Vagina (tissue), 2 donors: ENCODE measurements around the gene NTRK3. TPM values are rescaled to one million over a fixed set of nuclear protein-coding genes. Genes with fewer than 3 reads are reported as not detected.

Experiments
- DNase-seq, 2 donors: peaks; one replicate each; pipeline ENCODE4 v3.0.0-alpha.2; 2017; ENCODE audit errors: extremely low spot score in 2 of 2
- H3K27ac ChIP-seq: fragments of 200-600 bp; sonication (generic); one replicate; pipeline ENCODE4 v1.5.1; 2019
- H3K27me3 ChIP-seq: fragments of 200-600 bp; sonication (generic); one replicate; pipeline ENCODE4 v1.5.1; 2019
- H3K36me3 ChIP-seq, 2 donors: fragments of 200-600 bp; sonication (generic); one replicate each; pipeline ENCODE4 v1.5.1; 2017 to 2019
- H3K4me1 ChIP-seq: fragments of 200-600 bp; sonication (generic); one replicate; pipeline ENCODE4 v1.5.1; 2019
- H3K4me3 ChIP-seq, 2 donors: fragments of 200-600 bp; sonication (generic); 1 replicate in 1 of 2; 2 replicates in 1 of 2; pipeline ENCODE4 v1.5.1; 2016 to 2019
- H3K9me3 ChIP-seq: fragments of 200-600 bp; sonication (generic); one replicate; pipeline ENCODE4 v1.5.1; 2019
- CTCF ChIP-seq, 3 experiments: fragments of 450-650 bp in 2 of 3; fragments of 200-600 bp in 1 of 3; sonication (generic) in 1 of 3; IDR thresholded peaks; one replicate each; pipeline ENCODE4 v1.5.1; 2017 to 2019; ENCODE audit warnings: antibody characterized with exemption in 3 of 3, mild to moderate bottlenecking in 2 of 3, moderate library complexity in 2 of 3
- POLR2A ChIP-seq, 2 donors: fragments of 450-650 bp; IDR thresholded peaks; one replicate each; pipeline ENCODE4 v1.6.1; 2017; ENCODE audit warnings: antibody characterized with exemption in 2 of 2, mild to moderate bottlenecking in 2 of 2, moderate library complexity in 2 of 2
- POLR2AphosphoS5 ChIP-seq, 2 donors: sonication (generic); formaldehyde crosslinking; IDR thresholded peaks; one replicate each; pipeline ENCODE4 v1.9.0; 2017; ENCODE audit warnings: antibody characterized with exemption in 2 of 2, mild to moderate bottlenecking in 2 of 2, low read depth in 1 of 2; ENCODE audit not compliant: insufficient read depth in 1 of 2
- intact Hi-C: fragments of 100-400 bp; cut with DNase I; formaldehyde crosslinking; loops from one replicate; pipeline ENCODE4 v1.15.1; 2023
- total RNA-seq: library from RNA; depleted of rRNA; stranded (reverse); fragments of >200 nt; gene quantifications from one replicate; pipeline ENCODE4 v1.2.3, GENCODE V29; 2016

The NTRK3 gene
- total RNA-seq, 1 donor from 2014 or later, result 4.9 TPM

GRCh38 chr15:87931584-87931983 is 325.0 kb downstream of the NTRK3 start:
- TF ChIP-seq CTCF (IDR thresholded peaks at IDR 0.05), result no peak
- no peak for TF ChIP-seq POLR2A (IDR thresholded peaks at IDR 0.05)
- TF ChIP-seq POLR2AphosphoS5 (IDR thresholded peaks at IDR 0.05; ENCODE audit: insufficient read depth in 1 of 2, low read depth in 1 of 2), result no peak
- H3K36me3 ChIP-seq, result no peaks in the 10 kb centered on the region
- intact Hi-C loops, result no loop called here
- no peak overlapping the region for H3K27ac ChIP-seq
- H3K9me3 ChIP-seq, result no peaks in the 10 kb centered on the region
- no peaks in the 10 kb centered on the region for H3K4me1 ChIP-seq
- no peaks in the 10 kb centered on the region for H3K27me3 ChIP-seq
- no peak overlapping the region for H3K4me3 ChIP-seq
- DNase-seq, result no peak

- DNase-seq, result no peak
- H3K9me3 ChIP-seq, result no peaks in the 10 kb centered on the region
- H3K36me3 ChIP-seq, result no peaks in the 10 kb centered on the region
- intact Hi-C loops, result no loop called here
- H3K27me3 ChIP-seq, result no peaks in the 10 kb centered on the region
- TF ChIP-seq POLR2A (IDR thresholded peaks at IDR 0.05) (no peak), POLR2AphosphoS5 (IDR thresholded peaks at IDR 0.05; ENCODE audit: insufficient read depth in 1 of 2, low read depth in 1 of 2) (no peak), CTCF (IDR thresholded peaks at IDR 0.05) (no peak)
- no peak overlapping the region for H3K4me3 ChIP-seq
- H3K4me1 ChIP-seq, result no peaks in the 10 kb centered on the region
- no peak overlapping the region for H3K27ac ChIP-seq
Measured at GRCh38 chr15:87930457-87930856, 326.1 kb downstream of the NTRK3 start.

DNA sequence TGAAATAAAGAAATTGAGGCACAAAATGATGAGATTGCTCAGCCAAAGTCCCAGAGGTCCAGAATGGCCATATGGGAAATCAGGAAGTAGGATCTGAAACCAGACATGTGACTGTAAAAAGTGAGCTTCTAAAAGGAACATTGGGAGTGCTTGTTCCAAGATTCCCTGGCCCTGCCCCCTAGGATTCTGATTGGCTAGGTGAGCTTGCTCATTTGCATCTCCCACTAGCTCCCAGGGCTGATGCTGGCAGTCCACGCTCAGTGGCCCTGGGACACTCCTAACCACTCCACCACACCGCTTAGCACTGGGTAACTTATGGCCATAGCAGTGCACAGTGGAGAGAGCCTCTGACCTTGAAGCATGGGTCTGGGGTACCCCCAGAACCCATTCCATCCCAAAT is 326.7 kb downstream of the NTRK3 start:
- Histone ChIP-seq H3K27me3 (no peaks in the 10 kb centered on the region), H3K9me3 (no peaks in the 10 kb centered on the region), H3K36me3 (no peaks in the 10 kb centered on the region), H3K4me3 (no peak overlapping the region), H3K27ac (no peak overlapping the region), H3K4me1 (no peaks in the 10 kb centered on the region)
- TF ChIP-seq CTCF (IDR thresholded peaks at IDR 0.05) (no peak), POLR2AphosphoS5 (IDR thresholded peaks at IDR 0.05; ENCODE audit: insufficient read depth in 1 of 2, low read depth in 1 of 2) (no peak), POLR2A (IDR thresholded peaks at IDR 0.05) (no peak)
- intact Hi-C loops, result no loop called here
- no peak for DNase-seq

- intact Hi-C loops, result no loop called here
- Histone ChIP-seq H3K4me3 (no peak overlapping the region), H3K4me1 (no peaks in the 10 kb centered on the region), H3K9me3 (no peaks in the 10 kb centered on the region), H3K36me3 (no peaks in the 10 kb centered on the region), H3K27ac (no peak overlapping the region), H3K27me3 (no peaks in the 10 kb centered on the region)
- no peak for DNase-seq
- no peak for TF ChIP-seq CTCF (IDR thresholded peaks at IDR 0.05)
- TF ChIP-seq POLR2A (IDR thresholded peaks at IDR 0.05), result no peak
- no peak for TF ChIP-seq POLR2AphosphoS5 (IDR thresholded peaks at IDR 0.05; ENCODE audit: insufficient read depth in 1 of 2, low read depth in 1 of 2)
Measured at GRCh38 chr15:87924433-87924832, 332.1 kb downstream of the NTRK3 start.

DNA sequence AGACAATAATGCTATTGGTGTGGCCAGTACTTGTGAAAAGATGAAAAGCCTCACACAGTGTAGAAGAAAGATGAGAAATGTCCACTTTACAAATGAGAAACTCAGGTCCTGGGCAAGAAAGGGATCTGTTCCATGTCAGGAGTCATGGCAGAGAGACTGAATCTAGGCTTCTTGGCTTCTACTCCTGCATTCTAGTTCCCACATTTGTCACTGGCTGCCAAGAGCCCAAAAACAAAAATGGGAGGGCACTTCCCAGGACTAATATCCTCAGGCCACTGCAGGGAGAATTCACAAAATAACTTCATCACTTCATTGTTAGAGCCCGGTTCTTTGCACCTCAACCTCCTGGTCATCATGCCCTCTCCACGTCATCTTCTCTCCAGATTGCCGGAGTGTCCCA is 337.5 kb downstream of the NTRK3 start:
- Histone ChIP-seq H3K4me1 (no peaks in the 10 kb centered on the region), H3K27ac (no peak overlapping the region), H3K36me3 (no peaks in the 10 kb centered on the region), H3K27me3 (no peaks in the 10 kb centered on the region), H3K9me3 (no peaks in the 10 kb centered on the region), H3K4me3 (no peak overlapping the region)
- TF ChIP-seq POLR2A (IDR thresholded peaks at IDR 0.05), result no peak
- no peak for TF ChIP-seq CTCF (IDR thresholded peaks at IDR 0.05)
- TF ChIP-seq POLR2AphosphoS5 (IDR thresholded peaks at IDR 0.05; ENCODE audit: insufficient read depth in 1 of 2, low read depth in 1 of 2), result no peak
- no peak for DNase-seq
- intact Hi-C loops, result no loop called here
